Middle frontal gyrus (tissue), 1 donor: Measurements from ENCODE around the gene HCN4.
"Not testable (repeated sequence)": the region's sequence is repeated elsewhere in the genome, so short reads cannot be mapped to it uniquely, and the experiment has no call there.

Experiments
- DNase-seq: peaks from one replicate; pipeline ENCODE4 v3.0.0-alpha.2; 2015; ENCODE audit warnings: low spot score; ENCODE audit errors: extremely low spot score

HCN4 gene

DNA sequence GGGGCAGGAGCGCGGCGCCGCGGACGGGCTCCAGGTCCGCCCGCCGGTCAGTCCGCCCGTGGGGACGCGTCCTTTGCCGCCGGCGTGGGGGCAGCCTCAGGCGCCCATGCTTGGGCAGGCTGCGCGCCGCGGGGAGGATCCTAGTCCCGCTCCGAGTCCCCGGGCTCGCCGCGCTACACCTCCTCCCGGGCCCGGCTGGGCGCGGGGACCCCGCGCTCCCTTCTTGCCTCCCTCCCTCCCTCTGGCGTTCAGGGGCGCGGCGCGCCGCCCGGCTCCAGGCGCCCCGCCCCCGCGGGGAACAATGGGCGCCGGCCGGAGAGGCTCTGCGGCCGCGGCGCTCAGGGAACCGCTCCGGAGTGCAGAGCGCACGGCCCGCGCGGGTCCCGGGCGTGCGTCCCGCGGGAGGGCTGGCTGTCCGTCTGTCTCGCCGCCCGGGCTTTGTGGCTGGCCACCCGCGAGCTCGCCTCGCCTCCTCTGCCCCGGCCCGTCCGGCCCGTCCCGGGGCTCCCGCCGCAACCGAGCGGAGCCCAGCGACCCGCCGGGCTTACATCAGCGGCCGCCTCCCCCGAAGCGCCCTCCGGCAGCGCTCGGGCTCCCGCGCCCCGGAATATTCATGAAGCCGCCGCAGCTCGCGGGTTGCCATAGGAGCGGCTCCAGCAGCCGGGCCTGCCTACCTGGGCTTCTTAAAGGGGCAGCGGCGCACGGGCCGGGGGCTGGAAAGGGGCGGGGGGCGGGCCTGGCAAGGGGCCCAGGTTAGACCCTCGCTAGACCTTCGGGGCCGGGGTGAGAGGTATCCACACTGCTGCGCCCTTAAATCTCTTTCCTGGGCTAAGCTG, at the start of gene HCN4:
HCN4 (minus strand) TSS at position 658 of the 836 bp plus-strand sequence. CDS start 688 bp downstream, outside the sequence.
- DNase-seq: no peak

DNA sequence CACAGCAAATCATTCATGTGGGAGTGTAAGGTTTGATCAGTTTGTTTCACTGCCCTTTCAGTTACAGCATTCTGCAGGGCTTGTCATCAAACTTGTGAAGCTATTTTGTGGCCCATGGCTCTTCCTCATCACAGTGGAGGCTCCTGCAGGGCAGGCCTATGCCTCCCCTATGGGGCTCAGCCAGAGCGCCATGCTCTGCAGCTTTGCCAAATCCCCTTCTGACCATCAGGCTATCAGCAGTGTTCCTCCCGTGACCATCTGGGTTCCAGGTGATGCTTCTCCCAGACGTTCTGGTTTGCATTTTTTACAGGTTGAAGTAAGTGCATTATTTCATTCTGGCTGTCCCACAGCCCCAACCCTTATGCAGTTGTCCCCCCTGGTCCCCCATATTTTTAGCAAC, 46.1 kb upstream of the HCN4 start:
- no peak for DNase-seq

DNA sequence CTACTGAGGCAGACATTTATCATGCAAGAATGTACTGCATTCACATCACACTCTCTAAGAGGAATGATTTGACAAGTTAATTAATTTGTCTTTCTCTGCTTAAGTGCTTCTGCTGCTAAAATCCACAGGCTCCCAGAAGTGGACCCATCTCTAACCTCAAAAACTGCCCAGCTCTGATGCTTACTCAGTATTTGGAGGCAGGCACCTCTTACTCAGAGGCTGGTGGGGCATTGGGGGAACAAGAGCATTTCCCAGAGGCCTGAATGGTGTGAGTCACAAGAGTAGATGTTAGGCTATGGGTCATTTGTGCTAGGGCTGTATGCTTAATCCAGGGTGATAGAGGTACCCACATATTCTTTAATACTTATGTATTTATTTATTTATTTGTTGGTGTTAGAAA, 34.4 kb upstream of the HCN4 start:
- no peak for DNase-seq

DNA sequence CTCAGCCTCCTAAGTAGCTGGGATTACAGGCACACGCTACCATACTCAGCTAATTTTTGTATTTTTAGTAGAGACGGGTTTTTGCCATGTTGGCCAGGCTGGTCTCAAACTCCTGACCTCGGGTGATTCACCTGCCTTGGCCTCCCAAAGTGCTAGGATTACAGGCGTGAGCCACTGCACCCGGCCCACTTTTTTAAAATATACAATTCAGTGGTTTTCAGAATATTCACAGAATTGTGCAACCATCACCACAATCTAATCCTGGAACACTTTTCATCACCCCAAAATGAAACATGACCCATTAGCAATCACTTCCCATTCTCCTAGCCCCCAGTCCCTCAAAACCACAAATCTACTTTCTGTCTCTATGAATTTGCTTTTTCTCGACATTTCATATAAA, 31.5 kb upstream of the HCN4 start:
- DNase-seq: not testable (repeated sequence)

DNA sequence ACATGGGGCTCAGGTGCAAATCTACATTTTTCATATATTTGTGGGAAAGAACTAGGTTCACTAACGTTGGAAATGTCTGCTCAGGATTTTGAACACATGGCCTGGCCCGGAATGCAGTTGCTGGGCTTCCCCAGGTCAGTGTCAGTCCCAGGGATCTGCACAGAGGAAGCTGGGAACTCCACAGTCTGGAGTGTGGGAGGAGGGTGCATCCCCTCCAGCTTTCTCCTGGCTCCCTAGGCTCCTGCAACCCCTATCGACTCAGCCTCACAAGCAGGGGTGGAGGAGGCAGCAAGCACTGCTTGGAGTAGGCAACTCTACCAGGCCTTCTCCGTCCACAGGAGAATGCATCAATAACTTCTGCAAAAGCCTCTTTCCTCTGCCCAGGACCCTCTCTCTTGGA, 30.1 kb upstream of the HCN4 start:
- no peak for DNase-seq

DNA sequence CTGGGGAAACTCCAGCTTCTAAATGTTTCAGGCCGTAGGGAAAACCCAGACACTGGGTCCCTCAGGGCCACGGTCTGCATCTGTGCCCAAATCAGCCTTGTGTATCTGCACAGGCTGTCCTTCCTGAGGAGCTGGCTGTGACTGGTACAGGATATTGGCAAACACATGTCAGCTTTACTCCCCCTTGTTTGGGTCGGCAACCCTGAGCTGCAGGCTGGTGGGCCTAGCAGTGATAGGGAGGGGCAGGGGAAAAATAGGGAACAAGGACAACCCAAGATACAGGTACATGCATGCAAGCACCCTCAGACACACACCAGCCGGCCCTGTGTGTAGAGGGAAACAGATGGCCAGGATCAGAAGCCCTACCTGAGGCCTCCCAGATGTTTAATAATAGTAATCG, 28.7 kb upstream of the HCN4 start:
- no peak for DNase-seq

DNA sequence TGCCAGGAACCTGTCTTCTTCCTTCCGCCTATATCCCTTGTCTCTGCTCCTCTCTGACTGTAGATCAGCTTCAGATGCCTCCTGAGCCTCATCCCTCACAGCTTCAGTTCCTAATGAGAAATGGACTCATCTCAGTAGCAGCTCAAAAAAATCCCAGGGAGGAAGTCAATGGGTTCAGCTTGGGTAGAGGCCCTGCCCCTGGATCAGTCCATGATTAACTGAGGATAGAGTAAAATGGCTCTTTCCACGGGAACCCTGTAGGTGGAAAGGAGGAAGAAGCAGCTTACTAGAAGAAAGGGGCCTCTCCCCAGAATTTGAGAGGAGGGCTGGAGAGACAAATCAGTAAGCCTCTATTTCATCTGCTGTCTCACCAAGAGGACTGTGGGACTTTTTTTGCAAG, 26.9 kb upstream of the HCN4 start:
- no peak for DNase-seq

DNA sequence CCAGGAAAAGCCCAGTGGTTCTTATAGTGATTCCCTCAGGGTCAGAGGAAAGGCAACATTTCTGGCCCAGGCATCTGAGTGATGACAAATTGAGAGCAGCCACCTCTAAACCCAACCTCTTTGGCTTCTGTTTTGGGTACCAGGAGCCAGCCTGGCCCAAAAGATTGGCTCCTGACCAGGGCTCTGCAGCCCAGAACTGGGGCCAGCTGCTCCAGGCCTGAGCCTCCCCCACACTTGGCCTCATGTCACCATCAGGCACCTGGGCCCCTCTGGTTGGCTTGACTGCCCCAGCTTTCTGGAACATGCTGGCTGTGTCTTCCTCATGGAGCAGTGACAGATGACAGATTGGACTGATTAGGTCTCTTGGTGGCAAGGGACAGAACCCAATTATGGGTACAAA, 26.0 kb upstream of the HCN4 start:
- DNase-seq: no peak

DNA sequence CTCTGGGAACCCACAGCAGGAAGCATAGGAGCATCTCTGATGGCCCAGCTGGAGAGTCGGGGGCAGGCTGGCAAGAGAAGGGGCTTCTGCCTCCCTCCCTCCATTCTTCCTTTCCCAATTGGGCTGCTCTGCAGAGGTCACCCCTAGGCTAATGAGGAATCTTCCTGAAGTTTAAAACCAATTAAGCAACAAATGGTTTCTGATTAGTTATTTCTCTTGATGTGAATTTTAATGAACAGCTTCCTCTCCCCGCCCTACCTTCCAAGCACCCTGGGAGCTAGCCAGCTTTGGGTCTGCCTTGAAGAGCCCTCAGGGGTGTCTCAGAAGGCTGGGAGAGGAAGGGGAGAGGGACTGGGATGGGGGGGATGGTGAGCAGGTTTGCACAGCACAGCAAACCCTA, 24.6 kb upstream of the HCN4 start:
- no peak for DNase-seq

DNA sequence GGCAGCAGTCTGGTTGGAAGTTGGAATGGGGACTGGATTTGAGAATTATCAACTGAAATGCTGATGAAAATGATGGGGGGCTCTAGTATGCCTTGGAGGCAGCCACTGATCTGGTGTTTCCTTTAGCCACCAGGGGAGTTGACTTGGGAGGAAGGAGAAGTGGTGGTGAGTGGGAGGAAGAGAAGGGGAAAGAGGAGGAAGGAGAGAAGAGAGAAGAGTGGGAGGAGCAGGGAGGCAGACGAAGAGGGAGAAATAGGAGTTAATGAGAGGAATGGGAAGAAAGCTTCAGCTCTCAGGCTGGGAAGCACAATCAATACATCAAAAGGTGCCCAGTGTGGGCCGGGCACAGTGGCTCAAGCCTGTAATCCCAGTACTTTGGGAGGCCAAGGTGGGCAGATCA, 23.3 kb upstream of the HCN4 start:
- no peak for DNase-seq

DNA sequence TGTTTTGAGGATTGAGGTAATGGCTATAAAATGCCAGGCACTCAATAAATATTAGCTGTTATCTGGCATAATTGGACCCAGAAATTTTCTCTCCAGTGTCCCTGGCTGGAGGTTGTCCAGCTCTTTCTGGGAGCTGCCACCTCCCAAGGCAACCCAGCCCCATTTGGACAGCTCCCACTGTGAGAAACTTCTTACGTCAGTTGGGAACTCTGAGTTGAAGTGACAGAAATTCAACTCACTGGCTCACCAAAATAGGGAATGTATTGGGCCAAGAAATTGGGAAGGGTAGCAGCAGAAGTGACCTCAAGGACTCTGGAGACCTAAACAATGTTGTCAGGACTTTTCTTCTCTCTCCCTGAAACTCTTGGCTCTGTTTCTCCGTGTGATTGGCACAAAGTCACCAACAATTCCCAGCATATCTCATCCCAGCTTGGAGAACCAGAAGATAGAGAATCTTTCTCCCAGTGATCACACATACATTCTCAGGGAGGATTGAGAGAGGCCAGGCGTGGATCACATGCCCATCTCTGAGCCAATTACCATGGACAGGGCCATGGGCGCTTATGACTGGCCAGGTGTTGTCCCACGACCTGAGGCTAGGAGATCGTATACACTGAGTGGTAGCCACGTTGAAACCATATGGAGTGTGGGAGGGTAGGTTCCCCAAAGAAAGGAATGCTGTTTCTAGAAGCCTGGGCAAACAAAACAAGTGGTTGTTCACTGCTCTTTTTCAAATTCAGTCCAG, 22.5 kb upstream of the HCN4 start:
- DNase-seq: no peak

DNA sequence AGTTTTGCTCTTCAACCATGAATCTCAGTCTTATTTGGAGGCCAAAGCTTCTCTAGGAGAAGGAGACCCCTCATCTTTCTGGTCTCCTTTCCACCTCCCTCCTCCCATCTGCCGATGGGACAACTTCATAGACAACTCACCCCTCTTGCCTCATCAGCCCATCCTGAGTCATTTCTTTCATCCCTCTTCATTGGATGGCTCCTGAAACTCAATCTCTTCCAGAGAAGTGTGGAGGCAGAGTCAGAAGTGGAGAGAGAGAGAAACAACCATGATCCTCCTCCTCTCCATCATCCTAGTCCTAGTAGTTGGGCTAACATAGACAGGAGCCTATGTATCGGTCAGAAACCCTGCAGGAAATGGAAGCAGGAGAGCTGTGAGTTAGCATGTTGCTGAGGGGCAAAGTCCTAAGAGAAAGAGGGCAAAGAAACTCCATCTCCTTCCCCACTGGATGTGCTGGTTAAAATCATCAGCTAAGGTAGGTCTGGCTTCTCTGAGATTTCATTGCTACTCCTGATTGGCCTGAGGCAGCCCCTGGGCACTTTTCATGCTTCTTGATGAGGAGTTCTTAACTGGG, 21.3 kb upstream of the HCN4 start:
- DNase-seq: no peak

DNA sequence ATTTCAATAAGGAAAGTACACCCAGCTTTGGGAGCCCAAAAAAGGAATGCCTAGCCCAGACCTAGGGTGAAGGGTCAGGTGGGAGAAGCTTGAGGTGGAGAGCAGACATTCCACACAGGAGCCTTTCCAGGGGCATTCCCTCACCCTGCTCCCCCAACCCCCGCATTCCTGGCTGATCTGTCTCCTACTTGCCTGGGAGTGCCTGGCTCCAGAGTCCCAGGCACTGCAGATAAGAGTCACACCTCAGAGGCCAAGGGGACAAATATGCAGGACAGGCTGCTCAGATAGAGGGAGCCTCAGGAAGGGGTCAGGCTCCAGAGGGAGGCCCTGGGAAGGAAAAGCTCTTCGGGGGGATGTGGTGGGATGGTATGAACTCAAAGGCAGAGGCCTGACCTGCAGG, 20.8 kb upstream of the HCN4 start:
- no peak for DNase-seq

DNA sequence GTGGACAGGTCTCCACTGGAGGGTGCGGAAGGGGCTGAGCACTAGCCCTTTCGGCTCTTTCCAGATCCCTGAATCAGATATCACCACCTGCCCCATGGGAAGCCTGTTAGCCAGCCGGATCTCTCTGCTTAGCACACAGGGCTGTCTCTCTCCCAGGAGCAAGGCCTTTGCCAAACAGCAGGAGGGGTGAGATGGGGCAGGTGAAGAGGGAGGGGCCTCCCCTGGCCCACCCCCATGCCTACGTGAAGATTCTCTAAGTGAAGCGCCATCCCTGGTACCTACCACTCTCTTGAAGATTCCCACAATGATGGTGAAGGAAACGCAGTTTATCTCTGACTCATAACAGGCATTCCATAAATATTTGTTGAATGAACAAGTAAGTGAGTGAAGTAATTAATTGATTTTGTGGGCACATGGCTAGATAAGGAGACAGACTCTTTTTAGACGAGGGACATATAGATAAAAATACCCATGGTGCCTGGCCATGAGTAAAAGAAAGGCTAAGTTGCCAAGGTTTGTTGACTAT, 19.6 kb upstream of the HCN4 start:
- DNase-seq: no peak

DNA sequence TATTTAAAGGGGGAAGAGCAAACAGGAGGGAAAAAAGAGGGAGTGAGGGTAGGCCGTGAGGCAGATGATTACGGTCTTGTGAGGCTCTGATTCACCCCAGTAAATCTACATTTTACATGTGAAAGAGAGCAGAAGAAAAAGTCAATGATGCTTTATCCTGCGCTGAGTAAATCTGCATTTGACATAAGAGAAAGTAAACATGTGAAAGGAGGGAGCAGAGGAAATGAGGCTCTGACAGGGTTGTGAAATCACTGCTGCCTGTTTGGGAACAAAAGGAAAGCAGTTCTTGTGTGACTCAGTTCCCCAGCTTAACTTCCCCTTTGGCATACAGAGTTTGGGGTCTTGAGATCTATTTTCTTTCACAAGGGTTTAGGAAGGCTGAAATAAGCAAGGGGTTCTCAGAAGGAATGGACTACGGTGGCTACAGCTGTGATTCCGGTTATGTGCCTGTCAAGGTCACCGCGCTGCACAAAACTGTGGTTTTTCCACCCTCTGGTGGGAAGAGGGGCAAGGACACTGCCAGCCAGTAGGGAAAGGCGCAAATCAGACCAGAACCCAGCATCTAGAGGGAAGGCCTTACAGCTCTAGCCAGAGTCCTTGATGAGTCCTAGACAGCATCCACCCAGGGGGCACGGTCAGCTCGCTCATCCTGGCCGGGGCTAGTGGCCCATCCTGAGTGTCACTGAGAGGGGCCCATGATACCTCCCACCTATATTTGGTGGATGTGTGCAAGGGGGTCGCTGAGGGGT, 18.9 kb upstream of the HCN4 start:
- DNase-seq: no peak

DNA sequence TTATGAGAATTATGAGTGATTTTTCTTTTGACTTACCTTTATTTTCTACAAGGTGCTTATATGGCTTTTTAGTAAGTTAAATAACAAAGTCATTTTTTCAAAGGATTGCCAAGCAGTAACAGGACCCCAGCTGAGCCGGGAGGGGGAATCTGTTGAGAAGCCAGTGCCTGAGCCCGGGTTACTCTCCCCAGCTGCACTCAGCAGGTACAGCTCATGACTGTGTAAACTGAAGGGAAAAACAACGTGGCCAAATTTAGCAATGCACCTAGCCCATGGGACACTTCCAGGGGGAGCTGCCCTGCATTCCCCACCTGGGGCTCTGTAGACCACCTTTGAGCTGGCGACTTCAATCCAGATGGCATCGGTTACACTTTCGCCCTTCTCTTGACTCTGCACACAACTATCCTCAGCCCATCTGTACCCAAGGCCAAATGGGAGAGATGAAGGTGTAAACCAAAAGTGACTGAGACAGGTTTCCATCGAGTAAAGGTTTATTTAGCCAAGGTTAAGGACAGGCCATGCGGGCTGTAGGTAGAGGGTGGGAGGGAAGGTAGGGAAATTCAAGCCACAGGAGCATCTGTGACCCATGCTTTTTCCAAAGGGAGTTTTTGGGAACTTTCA, 18.2 kb upstream of the HCN4 start:
- DNase-seq: no peak

DNA sequence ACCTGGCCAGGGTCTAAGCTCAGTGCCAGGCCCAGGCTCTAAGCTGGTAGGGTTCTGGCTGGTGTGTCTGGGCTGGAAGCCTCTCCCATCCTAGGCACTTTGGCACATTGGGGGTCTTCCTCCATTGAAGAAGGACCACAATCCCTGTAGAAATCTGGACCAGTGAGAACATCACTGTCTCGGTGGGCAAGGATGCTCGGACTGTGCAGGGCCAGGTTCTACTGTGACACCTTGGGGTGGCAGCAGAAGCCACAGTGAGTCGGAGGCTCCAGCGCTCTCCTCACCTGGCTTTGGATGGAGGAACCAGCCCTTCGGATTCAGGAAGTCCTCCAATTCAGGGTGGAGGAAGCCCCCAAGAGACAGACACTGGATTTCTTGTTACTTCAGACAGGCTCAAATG, 17.5 kb upstream of the HCN4 start:
- no peak for DNase-seq

DNA sequence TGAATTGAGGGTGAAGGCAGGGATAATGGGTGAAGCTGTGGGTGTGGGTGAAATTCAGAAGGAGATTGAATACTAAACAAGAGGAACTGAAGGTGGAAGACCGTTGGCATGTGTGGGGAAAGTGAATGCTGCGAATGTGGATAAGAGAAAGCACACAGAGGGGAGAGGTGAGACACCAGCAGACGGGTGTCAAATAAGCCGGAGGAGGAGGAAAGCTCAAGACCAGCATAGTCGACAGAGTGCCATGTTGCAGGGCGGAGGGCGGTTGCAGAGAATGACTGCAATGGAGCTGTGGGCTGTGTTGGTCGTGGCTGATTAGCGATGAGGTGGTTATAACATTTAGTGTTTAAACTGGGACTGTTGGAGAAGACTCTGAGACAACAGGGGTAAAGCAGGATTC, 16.4 kb upstream of the HCN4 start:
- DNase-seq: no peak

DNA sequence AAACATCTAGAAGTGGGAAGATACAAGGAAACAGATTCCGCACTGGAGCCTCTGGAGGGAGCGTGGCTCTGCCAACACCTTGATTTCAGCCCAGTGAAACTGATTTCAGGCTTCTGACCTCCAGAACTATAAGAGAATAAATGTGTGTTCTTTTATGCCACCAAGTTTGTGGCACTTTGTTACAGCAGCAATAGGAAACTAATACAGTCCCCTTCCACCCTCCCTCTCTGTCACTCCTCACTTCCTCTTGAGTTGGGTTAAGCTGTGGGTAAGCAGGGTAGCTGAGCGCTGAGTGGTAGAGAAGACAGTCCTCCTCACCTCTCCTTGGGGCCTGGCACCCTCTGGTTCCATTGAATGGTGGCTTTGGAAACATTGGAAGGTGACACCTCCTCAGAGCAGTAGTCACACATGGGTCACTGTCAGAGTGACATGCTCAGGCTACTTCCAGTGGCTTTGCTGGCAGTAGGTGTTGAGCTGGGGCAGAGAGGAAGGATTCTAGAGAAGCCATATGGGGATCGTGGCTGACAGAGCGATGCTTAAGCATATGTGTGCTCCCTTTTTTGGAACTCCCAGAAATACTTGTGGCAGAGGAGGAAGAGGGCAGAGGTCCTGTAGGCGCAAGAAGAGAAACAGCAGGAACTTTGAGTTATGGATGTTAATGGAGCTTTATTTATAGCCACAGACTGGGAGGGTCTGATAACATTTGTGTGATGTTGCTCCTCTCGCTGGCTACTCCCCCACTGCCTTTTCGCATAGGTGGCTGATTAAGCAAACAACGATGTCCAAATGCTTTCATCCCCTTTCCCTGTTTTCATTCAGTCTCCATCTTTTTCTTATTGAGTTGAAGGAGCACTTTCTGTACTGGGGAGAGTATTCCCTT, 14.8 kb upstream of the HCN4 start:
- no peak for DNase-seq

DNA sequence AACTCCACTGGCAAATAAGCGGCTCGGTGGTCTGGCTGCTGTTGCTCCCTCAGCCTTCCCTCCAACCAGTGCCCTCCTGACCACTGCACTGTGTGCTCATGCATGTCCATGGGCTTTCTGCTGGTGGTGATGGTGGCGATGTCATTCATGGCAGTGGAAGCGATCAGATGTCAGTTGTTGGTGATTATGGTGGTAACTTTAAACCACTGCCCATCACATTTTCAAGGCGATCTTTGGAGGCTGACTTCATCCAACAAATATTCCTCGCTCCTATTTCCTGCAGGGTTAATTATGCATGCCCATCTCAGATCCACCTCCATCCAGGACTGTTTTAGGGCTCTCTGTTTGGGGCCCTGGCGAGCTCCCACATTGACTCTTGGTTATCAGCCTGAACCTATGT, 13.4 kb upstream of the HCN4 start:
- DNase-seq: no peak
